ENCODE data around the gene NPPB. TPM values are rescaled to one million over a fixed set of nuclear protein-coding genes. Genes with fewer than 3 reads are reported as not detected.

Gene NPPB
- total and polyA plus RNA-seq, 2 of the 8 experiments (the other 6 are each of a cell fraction or from before 2014, with no cell fraction given), result 0.36 to 0.91 TPM

DNA sequence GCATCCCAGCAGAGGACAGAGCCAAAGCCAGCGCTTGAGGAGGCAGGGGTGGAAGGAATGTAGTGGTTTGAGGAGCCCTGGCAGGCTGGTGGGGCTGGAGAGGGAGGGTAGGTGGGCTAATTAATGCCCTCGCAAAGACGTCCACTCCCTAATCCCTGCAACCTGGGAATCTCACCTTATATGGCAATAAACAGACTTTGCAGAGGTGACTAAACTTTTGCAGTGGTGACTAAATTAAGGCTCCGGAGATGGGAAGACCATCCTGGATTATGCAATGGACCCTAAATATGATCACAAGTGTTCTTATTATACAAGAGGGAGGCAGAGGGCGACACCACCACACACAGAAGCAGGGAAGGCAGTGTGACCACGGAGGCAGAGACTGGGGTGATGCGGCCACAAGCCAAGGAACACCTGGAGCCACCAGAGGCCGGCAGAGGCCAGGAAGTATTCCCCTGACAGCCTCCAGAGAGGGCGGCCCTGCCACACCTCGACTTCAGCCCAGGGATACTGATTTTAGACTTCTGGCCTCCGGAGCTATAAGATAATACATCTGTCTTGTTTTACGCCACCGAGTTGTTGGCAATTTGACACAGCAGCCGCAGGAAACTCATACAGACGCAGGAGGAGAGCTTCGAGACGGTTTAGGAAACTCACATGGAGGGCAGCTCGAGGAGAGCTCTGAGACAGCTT is 23.1 kb upstream of the NPPB start (continued):
- TF ChIP-seq, protein P1, sequence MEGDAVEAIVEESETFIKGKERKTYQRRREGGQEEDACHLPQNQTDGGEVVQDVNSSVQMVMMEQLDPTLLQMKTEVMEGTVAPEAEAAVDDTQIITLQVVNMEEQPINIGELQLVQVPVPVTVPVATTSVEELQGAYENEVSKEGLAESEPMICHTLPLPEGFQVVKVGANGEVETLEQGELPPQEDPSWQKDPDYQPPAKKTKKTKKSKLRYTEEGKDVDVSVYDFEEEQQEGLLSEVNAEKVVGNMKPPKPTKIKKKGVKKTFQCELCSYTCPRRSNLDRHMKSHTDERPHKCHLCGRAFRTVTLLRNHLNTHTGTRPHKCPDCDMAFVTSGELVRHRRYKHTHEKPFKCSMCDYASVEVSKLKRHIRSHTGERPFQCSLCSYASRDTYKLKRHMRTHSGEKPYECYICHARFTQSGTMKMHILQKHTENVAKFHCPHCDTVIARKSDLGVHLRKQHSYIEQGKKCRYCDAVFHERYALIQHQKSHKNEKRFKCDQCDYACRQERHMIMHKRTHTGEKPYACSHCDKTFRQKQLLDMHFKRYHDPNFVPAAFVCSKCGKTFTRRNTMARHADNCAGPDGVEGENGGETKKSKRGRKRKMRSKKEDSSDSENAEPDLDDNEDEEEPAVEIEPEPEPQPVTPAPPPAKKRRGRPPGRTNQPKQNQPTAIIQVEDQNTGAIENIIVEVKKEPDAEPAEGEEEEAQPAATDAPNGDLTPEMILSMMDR (IDR thresholded peaks at IDR 0.05; ENCODE audit: control extremely low read depth in 1 of 3, insufficient read depth in 1 of 3, low read depth in 1 of 3, low read length in 3 of 3), result peak in 2 of 3 experiments; percentile 17 to 20; a peak in 2 of 4 replicates
- TF ChIP-seq RAD21 (IDR thresholded peaks at IDR 0.05 in 1 of 2, conservative IDR thresholded peaks at IDR 0.05 in 1 of 2; ENCODE audit: low read depth in 2 of 2, low read length in 2 of 2) (peak; percentile 22 to 30; a peak in 3 of 4 replicates), GTF2F1 (IDR thresholded peaks at IDR 0.05; ENCODE audit: borderline replicate concordance, low read depth, low read length) (no peak)

Data from H1 (cell line).